Left renal pelvis (tissue), 4 donors: ENCODE data around the gene TM7SF2. TPM values are rescaled to one million over a fixed set of nuclear protein-coding genes. Genes with fewer than 3 reads are reported as not detected.
A peak's percentile ranks its signal among the peaks of the same experiment; 100 is the strongest.
"Not testable (repeated sequence)": the region's sequence is repeated elsewhere in the genome, so short reads cannot be mapped to it uniquely, and the experiment has no call there.

Source experiments
- DNase-seq, 4 donors: peaks; one replicate each; pipeline ENCODE4 v3.0.0-alpha.2; 2013; ENCODE audit warnings: low read depth in 4 of 4, low spot score in 3 of 4
- polyA plus RNA-seq, 4 donors: library from polyadenylated mRNA; unstranded; fragments of 120-200 nt; gene quantifications; one replicate each; pipeline ENCODE4 v1.2.1, GENCODE V29; 2013; ENCODE audit not compliant: insufficient read length in 4 of 4

Gene TM7SF2
- polyA plus RNA-seq, 4 donors: 17.7 to 97.1 (median 70.3) TPM

- no peak for DNase-seq
These were observed 1.7 kb downstream of the TM7SF2 start for GRCh38 chr11:65113361-65113756.

GRCh38 chr11:65113839-65114238 is 2.2 kb downstream of the TM7SF2 start:
- DNase-seq: no peak

GRCh38 chr11:65114538-65115171 is 3.0 kb downstream of the TM7SF2 start:
- DNase-seq: no peak

GRCh38 chr11:65115361-65116082 is 3.9 kb downstream of the TM7SF2 start:
- DNase-seq: no peak

- no peak for DNase-seq
These were observed 4.9 kb downstream of the TM7SF2 start for GRCh38 chr11:65116370-65117205.

- DNase-seq: peak; percentile 97 to 98 (median 98)
These were observed 5.8 kb downstream of the TM7SF2 start, which contains the start of gene ZNHIT2 for GRCh38 chr11:65117206-65118096. Gene ZNHIT2, minus strand, starts transcription at chr11:65117701. Its CDS starts 48 bp downstream, at chr11:65117653.

GRCh38 chr11:65118097-65118837 is 6.6 kb downstream of the TM7SF2 start:
- no peak for DNase-seq

GRCh38 chr11:65118891-65119669 is 7.4 kb downstream of the TM7SF2 start:
- DNase-seq: not testable (repeated sequence)

GRCh38 chr11:65119670-65119995 is 8.0 kb downstream of the TM7SF2 start:
- DNase-seq: no peak

- no peak for DNase-seq
These were observed 9.2 kb downstream of the TM7SF2 start for GRCh38 chr11:65120831-65121230.

GRCh38 chr11:65121447-65121864 is 9.8 kb downstream of the TM7SF2 start:
- no peak for DNase-seq

- peak; percentile 91 to 94 (median 92) for DNase-seq
These were observed 10.4 kb downstream of the TM7SF2 start, which contains the start of the genes FAU and MRPL49 for GRCh38 chr11:65121865-65122696. Gene FAU, minus strand, starts transcription at chr11:65122134. Its CDS starts 321 bp downstream, at chr11:65121813. Gene MRPL49, plus strand, starts transcription at chr11:65122321. Its CDS starts 26 bp downstream, at chr11:65122347.

- DNase-seq: no peak
These were observed 13.0 kb downstream of the TM7SF2 start for GRCh38 chr11:65124480-65125196.

GRCh38 chr11:65125197-65126056 is 13.8 kb downstream of the TM7SF2 start:
- DNase-seq: no peak

- DNase-seq: no peak
These were observed 15.1 kb downstream of the TM7SF2 start for GRCh38 chr11:65126624-65127274.
